Measurements from ENCODE around the gene RORB. TPM values are rescaled to one million over a fixed set of nuclear protein-coding genes. Genes with fewer than 3 reads are reported as not detected.

The RORB gene
- total and polyA plus RNA-seq, 4 donors, result 0.01 to 0.05 TPM; not detected in 2

DNA sequence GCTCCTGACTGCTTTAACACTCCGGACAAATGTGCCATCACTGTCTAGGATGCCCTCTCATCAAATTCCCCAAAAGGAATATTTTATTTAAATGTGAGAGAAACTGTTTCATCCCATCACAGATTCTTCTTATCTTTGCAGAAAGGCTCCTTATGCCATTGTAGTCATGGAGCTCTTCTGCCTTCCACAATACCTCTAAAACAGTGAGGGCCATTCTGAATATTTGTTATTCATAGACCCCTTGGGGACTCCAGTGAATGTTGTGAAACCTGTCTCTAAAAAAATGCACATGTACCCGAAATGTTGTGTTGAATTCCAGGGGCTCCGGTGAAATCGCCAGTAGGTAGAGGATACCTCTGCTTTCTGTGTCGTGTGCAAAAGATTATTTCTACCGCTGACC, 176.9 kb downstream of the RORB start:
- no peak overlapping the region for H3K9ac ChIP-seq (ENCODE audit: low read depth in 1 of 2, low read length in 2 of 2)
- no peak for DNase-seq (ENCODE audit: low spot score)
- H3K4me1 ChIP-seq (ENCODE audit: control insufficient read depth in 4 of 4, insufficient read depth in 4 of 4, low read length in 3 of 4), result no peaks in the 10 kb centered on the region
- WGBS, result 76% methylated on average over 6 of the region's 6 CpGs
- no peaks in the 10 kb centered on the region for H3K27me3 ChIP-seq (ENCODE audit: control insufficient read depth in 4 of 4, insufficient read depth in 4 of 4, low read length in 3 of 4)
- TF ChIP-seq, protein P1, sequence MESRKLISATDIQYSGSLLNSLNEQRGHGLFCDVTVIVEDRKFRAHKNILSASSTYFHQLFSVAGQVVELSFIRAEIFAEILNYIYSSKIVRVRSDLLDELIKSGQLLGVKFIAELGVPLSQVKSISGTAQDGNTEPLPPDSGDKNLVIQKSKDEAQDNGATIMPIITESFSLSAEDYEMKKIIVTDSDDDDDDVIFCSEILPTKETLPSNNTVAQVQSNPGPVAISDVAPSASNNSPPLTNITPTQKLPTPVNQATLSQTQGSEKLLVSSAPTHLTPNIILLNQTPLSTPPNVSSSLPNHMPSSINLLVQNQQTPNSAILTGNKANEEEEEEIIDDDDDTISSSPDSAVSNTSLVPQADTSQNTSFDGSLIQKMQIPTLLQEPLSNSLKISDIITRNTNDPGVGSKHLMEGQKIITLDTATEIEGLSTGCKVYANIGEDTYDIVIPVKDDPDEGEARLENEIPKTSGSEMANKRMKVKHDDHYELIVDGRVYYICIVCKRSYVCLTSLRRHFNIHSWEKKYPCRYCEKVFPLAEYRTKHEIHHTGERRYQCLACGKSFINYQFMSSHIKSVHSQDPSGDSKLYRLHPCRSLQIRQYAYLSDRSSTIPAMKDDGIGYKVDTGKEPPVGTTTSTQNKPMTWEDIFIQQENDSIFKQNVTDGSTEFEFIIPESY (IDR thresholded peaks at IDR 0.05), result no peak
- TF ChIP-seq, protein P2, sequence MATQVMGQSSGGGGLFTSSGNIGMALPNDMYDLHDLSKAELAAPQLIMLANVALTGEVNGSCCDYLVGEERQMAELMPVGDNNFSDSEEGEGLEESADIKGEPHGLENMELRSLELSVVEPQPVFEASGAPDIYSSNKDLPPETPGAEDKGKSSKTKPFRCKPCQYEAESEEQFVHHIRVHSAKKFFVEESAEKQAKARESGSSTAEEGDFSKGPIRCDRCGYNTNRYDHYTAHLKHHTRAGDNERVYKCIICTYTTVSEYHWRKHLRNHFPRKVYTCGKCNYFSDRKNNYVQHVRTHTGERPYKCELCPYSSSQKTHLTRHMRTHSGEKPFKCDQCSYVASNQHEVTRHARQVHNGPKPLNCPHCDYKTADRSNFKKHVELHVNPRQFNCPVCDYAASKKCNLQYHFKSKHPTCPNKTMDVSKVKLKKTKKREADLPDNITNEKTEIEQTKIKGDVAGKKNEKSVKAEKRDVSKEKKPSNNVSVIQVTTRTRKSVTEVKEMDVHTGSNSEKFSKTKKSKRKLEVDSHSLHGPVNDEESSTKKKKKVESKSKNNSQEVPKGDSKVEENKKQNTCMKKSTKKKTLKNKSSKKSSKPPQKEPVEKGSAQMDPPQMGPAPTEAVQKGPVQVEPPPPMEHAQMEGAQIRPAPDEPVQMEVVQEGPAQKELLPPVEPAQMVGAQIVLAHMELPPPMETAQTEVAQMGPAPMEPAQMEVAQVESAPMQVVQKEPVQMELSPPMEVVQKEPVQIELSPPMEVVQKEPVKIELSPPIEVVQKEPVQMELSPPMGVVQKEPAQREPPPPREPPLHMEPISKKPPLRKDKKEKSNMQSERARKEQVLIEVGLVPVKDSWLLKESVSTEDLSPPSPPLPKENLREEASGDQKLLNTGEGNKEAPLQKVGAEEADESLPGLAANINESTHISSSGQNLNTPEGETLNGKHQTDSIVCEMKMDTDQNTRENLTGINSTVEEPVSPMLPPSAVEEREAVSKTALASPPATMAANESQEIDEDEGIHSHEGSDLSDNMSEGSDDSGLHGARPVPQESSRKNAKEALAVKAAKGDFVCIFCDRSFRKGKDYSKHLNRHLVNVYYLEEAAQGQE (IDR thresholded peaks at IDR 0.05), result no peak
- TF ChIP-seq JUND (IDR thresholded peaks at IDR 0.05) (no peak), FOXA2 (IDR thresholded peaks at IDR 0.05) (no peak), RXRA (IDR thresholded peaks at IDR 0.05) (no peak), FOXA1 (IDR thresholded peaks at IDR 0.05) (no peak), TAF1 (conservative IDR thresholded peaks at IDR 0.05) (no peak), NR2F2 (IDR thresholded peaks at IDR 0.05) (no peak), EGR1 (IDR thresholded peaks at IDR 0.05; ENCODE audit: low read depth in 2 of 2) (no peak), HNF4G (IDR thresholded peaks at IDR 0.05) (no peak), SP1 (IDR thresholded peaks at IDR 0.05) (no peak), GABPA (IDR thresholded peaks at IDR 0.05 in 1 of 2, conservative IDR thresholded peaks at IDR 0.05 in 1 of 2) (no peak), YY1 (IDR thresholded peaks at IDR 0.05) (no peak), HNF4A (conservative IDR thresholded peaks at IDR 0.05) (no peak), RAD21 (IDR thresholded peaks at IDR 0.05) (no peak)
- TF ChIP-seq, protein P3, sequence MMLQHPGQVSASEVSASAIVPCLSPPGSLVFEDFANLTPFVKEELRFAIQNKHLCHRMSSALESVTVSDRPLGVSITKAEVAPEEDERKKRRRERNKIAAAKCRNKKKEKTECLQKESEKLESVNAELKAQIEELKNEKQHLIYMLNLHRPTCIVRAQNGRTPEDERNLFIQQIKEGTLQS (IDR thresholded peaks at IDR 0.05), result no peak
- TF ChIP-seq, protein P4, sequence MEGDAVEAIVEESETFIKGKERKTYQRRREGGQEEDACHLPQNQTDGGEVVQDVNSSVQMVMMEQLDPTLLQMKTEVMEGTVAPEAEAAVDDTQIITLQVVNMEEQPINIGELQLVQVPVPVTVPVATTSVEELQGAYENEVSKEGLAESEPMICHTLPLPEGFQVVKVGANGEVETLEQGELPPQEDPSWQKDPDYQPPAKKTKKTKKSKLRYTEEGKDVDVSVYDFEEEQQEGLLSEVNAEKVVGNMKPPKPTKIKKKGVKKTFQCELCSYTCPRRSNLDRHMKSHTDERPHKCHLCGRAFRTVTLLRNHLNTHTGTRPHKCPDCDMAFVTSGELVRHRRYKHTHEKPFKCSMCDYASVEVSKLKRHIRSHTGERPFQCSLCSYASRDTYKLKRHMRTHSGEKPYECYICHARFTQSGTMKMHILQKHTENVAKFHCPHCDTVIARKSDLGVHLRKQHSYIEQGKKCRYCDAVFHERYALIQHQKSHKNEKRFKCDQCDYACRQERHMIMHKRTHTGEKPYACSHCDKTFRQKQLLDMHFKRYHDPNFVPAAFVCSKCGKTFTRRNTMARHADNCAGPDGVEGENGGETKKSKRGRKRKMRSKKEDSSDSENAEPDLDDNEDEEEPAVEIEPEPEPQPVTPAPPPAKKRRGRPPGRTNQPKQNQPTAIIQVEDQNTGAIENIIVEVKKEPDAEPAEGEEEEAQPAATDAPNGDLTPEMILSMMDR (IDR thresholded peaks at IDR 0.05; ENCODE audit: low read depth, low read length, missing input control), result no peak
- TF ChIP-seq, protein P5, sequence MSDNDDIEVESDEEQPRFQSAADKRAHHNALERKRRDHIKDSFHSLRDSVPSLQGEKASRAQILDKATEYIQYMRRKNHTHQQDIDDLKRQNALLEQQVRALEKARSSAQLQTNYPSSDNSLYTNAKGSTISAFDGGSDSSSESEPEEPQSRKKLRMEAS (IDR thresholded peaks at IDR 0.05), result no peak
- no peak overlapping the region for H3K27ac ChIP-seq (ENCODE audit: low read depth in 1 of 2, low read length in 2 of 2)
- no peaks in the 10 kb centered on the region for H3K36me3 ChIP-seq (ENCODE audit: control insufficient read depth in 4 of 4, insufficient read depth in 3 of 4, low read depth in 1 of 4, low read length in 3 of 4)
- H3K4me3 ChIP-seq (ENCODE audit: low read depth in 1 of 3, low read length in 3 of 3), result no peak overlapping the region
- H3K9me3 ChIP-seq (ENCODE audit: control insufficient read depth in 4 of 4, low read length in 3 of 4), result no peaks in the 10 kb centered on the region

Data from liver (tissue), 9 donors.